Endothelial cell of umbilical vein (primary cell): ENCODE measurements around the gene APBA3.

ENCODE experiments used
- JUN ChIP-seq: IDR thresholded peaks from 2 replicates; pipeline ENCODE4 v1.6.1; 2011; ENCODE audit warnings: borderline replicate concordance, low read depth; ENCODE audit not compliant: insufficient read length, insufficient read depth
- POLR2A ChIP-seq: IDR thresholded peaks from 2 replicates; pipeline ENCODE4 v1.6.1; 2012; ENCODE audit warnings: low read depth, mild to moderate bottlenecking, control low read depth, low read length
- TF ChIP-seq, protein P1 (sequence below), 2 donors: IDR thresholded peaks; 1 replicate in 1 of 2; 2 replicates in 1 of 2; pipeline ENCODE4 v1.5.1; 2011; ENCODE audit warnings: low read length in 2 of 2, mild to moderate bottlenecking in 2 of 2, moderate library complexity in 2 of 2, control low read depth in 1 of 2, inconsistent platforms in 1 of 2, low read depth in 1 of 2; ENCODE audit not compliant: insufficient read depth in 1 of 2; ENCODE audit errors: extremely low read depth in 1 of 2
- TF ChIP-seq, protein P2 (sequence below): IDR thresholded peaks from 2 replicates; pipeline ENCODE4 v1.6.1; 2011; ENCODE audit not compliant: insufficient read depth, insufficient read length

DNA sequence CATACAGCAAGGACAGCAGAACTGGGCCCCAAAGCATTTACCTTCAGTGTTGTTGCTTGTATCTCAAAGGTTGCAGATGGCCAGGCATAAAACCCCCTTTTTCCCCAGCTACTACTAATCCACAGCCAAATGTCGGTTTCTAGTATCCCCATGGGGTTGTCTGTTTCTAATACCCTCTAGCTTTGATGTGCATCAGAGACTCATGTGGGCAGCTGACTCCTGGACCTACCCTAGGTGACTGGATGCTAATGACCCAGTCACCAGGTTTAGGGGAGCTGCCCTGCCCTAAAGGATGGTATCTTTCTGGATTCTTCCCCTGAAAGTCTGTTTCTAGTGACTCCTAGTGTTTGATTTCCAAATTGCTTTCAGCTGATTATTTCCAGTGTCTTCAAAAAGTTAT lies 29.4 kb downstream of the APBA3 start:
- TF ChIP-seq, protein P1, sequence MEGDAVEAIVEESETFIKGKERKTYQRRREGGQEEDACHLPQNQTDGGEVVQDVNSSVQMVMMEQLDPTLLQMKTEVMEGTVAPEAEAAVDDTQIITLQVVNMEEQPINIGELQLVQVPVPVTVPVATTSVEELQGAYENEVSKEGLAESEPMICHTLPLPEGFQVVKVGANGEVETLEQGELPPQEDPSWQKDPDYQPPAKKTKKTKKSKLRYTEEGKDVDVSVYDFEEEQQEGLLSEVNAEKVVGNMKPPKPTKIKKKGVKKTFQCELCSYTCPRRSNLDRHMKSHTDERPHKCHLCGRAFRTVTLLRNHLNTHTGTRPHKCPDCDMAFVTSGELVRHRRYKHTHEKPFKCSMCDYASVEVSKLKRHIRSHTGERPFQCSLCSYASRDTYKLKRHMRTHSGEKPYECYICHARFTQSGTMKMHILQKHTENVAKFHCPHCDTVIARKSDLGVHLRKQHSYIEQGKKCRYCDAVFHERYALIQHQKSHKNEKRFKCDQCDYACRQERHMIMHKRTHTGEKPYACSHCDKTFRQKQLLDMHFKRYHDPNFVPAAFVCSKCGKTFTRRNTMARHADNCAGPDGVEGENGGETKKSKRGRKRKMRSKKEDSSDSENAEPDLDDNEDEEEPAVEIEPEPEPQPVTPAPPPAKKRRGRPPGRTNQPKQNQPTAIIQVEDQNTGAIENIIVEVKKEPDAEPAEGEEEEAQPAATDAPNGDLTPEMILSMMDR (IDR thresholded peaks at IDR 0.05; ENCODE audit: extremely low read depth in 1 of 2, insufficient read depth in 1 of 2, low read depth in 1 of 2, low read length in 2 of 2) = no peak
- TF ChIP-seq JUN = no peak
- TF ChIP-seq, protein P2, sequence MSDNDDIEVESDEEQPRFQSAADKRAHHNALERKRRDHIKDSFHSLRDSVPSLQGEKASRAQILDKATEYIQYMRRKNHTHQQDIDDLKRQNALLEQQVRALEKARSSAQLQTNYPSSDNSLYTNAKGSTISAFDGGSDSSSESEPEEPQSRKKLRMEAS = no peak
- no peak for TF ChIP-seq POLR2A
